Pons (tissue), 1 donor: ENCODE data around the gene CCDC57.

Experiments used
- DNase-seq: peaks from one replicate; pipeline ENCODE4 v3.0.0-alpha.2; 2016; ENCODE audit warnings: low spot score

CCDC57 gene

DNA sequence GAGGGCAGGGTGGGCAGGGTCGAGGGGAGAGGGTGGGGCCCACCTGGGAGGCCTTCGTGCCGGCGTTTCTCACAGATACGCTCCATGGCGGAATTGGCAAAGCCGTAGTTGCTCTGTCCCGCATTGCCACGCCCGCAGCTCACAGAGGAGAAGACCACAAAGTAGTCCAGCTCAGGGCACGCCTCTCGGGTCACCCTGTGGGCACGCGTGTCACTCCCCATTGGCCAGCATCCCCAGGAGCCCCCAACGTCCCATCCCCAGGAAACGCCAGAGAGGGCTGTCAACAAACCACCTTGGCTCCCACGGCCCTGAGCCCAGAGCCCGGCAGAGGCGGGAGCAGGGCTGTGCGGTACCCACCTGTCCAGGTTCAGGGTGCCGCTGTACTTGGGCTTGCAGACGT, 130.7 kb downstream of the CCDC57 start:
- no peak for DNase-seq

DNA sequence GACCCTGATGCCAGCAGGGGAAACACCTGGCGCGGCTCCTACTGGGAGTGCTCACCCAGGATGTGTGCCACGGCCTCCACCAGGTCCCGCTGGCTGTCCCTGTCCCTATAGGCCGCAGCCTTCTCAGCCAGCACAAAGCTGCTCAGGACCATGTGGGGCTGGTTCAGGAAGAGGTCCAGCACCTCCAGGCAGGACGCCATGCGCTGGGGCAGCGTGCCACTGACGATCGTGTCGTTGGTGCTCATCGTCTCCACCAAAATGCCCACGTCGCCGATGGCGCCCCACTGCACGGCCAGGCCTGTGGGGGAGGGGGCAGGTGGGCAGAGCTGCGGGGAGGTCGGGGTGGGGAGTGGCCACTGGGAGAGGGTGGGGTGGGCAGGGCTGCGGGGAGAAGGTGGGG, 131.1 kb downstream of the CCDC57 start:
- no peak for DNase-seq

DNA sequence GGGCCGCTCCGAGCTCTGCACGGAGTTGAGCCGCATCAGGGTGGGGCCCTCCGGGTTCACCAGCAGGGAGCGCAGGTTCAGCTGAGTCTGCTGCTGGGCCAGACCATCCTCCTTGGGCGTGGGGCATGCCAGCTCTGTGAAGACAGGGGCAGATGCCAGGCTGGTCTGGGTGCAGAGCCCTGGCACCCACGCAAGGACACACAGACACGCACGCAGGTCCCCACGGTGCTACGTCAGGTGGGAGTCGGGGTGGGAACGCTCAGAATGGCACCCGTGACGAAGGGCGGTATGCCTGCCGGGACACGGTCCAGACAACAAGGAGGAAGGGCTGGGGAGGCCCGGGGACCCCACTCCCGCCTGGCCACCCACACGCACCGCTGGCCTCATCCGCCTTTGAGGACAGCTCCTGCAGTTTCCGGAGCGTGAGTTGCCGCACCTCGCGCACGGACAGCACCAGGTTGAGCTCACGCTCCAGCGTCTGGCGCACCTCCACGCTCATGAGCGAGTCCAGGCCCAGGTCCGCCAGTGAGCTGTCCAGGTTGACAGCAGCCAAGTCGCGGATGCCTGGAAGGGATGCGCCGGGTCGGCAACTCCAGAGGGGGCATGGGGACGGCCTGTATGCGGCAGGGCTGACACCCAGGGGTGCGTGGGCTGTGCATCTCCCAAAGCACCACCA, 131.7 kb downstream of the CCDC57 start:
- no peak for DNase-seq

DNA sequence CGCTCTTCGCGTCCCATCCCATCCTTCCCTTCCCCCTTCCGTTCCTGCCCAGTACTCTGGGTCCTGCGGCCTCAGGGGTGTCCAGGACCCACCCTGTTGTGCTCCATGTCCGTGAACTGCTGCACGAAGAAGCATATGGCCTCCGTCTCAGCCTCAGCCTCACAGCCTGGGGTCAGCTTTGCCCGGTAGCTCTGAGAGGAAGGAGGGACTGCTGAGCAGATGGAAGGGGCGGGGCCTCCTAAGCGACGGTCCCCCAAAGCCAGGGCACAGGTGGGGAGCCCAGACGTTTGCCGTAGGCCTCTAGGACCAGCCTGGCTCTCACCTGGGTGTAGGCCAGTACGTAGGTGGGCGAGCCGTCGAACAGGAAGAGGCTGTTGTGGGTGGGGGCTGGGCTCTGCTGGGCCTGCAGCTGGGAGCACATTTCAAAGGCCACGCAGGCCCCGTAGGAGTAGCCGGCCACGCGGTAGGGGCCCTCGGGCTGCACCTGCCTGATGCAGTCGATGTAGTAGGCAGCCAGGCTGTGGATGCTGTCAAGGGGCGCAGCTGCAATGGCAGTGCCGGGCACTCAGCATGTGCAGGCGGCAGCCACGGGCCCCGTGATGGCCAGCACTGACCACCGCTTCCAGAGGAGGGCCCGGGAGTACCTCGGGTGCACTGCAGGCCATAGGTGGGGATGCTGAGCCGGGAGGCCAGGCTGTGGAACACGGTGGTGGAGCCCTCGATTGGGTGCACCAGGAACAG, 132.4 kb downstream of the CCDC57 start:
- DNase-seq, result no peak

DNA sequence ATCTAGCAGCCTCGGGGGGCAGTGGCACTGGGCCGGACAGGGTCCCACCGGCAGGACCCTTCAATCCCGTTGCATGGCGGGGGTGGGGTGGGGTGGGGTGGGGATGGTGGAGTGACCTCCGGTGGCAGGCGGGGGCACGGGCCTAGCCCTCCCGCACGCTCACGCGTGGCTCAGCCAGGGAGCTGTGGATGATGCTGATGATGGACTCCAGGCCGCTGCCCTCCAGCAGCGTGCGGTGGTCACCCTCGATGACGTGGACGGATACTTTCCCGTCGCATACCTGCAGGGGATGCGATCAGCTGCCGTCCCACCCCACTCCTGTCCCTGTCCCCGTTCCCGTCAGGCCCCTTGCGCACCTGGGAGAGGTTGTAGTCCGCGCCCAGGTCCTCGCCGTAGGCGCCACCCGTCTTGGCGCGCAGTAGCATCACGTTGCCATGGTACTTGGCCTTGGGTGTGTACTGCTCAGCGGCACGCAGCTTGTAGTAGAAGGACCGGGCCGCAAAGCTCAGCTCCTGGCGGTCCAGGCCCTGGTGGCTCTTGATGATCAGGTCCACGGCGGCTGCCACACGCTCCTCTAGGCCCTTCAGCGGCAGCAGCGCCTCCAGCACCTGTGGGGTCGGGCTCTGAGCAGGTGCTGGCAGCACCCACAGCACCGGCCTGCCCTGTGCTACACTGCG, 133.5 kb downstream of the CCDC57 start:
- DNase-seq, result no peak

DNA sequence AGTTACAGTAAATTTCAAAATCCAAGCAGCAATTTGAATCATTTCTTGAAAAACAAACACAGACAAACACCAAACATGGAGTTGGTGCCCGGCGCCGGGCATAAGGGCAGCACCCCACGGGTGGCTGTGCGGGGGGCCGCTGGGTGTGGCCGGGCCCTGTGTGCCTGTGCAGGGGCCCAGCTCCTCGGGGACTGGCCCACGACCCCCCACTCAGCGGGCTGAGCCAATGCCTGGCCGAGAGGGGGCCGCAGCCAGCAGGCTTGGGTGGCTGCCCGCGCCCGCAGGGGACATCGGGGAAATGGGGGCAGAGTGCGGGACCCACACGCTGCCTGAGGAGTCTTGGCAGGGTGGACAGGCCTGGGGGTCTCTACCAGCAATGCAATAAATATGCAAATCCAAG, 134.2 kb downstream of the CCDC57 start:
- no peak for DNase-seq

DNA sequence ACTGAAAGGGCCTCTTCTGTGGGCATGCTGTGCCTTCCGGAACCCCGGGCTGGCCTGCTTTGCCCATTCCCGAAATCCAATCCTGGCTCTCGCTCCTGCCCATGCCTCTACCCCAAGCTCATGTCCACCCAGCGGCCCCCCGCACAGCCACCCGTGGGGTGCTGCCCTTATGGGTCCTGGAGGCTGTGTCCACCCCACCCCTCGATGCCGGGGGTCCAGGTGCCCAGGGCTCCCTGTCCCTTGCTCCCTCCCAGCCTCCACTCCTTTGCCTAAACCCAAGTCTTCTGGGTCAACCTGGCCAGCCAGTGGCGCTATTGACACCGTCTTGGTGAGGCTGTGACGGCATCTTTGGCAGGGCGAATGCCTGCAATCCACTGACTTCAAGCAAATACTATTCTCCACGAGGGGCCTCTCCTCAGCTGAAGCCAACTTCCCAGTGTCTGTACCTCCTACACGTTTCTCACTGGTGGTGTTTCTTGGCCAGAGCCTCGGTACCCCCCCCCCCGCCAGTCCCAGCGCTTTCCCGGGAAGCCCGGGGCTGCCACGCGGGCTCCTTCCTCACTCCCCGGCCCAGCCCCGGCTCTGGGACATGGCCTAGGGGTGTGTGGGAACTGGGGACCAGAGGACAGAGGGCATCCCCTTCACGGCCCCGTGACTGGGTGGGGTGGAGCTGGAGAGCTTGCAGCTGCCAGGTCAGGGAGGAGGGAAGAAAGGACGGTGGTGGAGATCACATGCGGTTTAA, 134.9 kb downstream of the CCDC57 start:
- no peak for DNase-seq

DNA sequence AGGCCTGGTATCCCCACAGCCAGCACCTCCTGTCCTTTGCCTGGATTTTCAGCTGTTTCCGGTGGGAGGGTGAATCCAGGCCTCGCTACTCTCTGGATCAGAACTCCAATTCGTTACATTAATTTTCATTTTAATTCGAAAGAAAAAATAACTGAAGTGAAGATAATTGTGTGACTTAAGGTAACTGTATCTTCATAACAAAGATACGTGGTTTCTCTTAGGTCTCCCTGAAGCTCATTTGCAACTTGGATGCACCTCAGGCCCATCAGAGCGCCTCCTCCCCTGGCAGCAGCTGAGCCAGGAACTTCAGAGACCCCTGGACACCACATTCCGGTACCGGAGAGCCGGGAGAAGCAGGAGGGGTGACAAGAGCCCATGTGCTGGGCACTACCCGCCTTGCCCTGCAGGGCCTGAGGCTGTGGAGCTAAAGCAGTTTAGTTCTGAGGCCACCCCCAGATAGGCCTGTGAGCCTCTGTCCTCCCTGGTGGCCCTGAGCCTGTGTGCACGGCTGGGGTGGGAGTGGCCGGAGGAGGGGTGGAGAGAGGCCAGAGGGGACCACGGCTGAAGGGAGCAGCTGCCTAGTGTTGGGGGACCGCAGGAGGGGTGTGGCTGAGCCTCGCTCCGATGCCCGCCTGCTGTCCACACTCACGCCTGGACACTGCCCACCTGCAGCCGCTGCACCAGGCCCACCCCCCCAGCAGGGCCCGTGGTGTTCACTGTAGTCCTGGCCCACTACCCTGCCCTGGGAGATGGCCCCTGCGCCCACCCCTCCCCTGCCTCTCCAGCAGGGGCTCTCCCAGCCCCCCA, 135.7 kb downstream of the CCDC57 start:
- DNase-seq, result no peak

DNA sequence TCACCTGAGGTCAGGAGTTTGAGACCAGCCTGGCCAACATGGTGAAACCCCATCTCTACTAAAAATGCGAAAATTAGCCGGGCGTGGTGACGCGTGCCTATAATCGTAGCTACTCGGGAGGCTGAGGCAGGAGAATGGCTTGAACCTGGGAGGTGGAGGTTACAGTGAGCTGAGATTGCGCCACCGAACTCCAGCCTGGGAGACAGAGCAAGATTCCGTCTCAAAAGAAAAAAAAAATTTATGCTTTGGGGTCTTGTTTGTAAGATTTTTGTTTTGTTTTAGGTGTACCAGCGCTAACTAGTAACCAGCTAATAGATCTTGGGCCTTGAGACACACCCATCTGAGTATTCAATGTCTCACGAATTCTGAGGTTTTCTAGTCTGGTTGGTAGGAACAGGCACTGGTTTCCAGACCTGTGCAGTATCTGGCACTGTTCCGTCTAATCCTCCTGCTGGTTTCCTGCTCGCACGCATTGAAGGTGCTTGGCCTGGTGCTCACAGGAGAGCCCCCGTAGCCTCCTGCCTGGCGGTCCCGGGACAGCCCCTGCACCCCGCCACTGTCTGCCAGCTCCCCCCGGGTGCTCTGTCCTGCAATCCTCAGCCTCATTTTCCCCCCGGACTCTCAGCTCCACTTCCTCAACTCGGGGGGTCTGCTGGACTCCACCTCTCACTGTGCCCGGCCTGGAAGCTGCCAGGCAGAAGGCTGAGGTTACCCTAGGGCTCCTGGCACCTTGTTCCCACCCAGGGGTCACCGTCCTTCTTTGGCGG, 136.4 kb downstream of the CCDC57 start:
- DNase-seq, result no peak

DNA sequence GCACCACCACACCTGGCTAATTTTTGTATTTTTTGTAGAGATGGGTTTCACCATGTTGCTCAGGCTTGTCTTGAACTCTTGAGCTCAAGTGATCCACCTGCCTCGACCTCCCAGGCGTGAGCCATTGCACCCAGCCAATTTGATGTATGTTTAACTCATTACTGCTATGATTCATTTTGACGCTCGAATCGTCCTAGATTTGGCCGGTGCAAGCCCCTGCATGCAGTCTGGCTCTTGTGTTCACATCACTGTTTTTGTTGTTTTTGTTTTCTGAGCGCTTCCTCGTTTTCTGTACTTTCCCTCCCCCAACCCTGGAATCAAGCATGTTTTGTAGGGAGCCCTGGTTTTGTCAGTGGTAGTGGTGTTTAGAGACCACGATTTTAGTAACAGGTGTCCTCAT, 139.2 kb downstream of the CCDC57 start:
- DNase-seq, result no peak

DNA sequence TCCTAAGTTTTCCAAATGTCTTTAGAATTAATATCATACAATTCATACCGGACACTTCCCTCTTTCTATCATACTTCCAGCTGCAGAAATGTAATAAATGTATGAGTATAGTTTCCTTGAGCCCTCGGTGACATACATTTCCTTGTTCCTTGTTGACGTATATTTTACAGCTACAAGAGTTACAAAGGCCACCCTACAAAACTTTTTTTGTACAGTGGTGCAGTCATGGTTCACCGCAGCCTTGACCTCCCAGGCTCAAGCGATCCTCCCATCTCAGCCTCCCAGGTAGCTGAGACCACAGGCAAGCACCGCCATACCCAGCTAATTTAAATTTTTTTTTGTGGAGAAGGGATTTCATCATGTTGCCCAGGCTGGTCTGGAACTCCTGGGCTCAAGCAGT, 139.8 kb downstream of the CCDC57 start:
- DNase-seq, result no peak

DNA sequence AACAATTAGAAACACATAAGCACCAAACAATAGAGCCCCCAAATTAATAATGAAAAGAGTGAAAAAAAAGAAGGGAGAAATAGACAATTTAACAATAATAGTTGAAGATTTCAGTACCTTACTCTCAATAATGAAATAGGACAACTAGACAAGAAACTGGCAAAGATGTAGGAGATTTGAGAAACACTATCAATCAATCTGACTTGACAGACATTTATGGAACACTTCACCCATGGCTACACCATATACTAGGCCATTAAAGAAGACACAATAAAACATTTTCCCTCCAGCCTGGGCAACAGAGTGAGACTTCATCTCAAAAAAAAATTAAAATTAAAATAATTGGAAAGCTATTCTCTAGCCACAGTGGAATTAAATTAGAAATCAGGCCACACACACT, 142.0 kb downstream of the CCDC57 start:
- DNase-seq, result no peak

DNA sequence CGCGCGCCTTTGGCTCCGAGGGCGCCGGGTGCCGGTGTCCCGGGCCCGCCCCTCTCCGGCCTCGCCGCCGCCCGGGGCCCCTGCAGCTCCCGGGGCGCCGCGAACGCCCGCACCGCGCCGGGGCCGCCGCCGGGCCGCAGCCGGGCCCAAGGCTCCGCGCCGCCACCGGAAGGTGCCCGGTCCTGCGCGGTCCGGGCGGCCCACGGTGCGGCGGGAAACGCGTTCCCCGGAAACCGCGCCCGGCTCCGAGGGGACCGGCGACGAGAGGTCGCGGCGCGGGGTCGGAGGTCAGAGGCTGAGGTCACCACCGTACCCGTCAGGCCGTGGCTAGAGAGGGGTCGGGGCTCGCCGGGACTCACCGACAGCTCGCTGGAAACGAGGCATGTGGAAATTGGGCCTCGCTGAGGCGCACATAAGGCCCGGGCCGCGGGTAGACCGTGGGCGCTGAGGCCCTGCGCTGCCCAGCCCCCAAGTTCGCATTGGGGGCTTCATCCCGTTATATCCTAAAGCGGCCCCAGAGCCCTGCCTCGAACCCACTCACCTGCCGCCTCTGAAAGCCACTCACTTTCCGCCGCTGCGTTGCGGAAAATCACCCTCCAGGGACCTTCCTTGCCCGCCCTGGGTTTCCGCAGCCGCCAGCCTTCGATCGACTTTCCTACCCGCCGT, 146.9 kb downstream of the CCDC57 start, which contains the start of gene DUS1L:
TSS of gene DUS1L (minus strand) at position 167 of the 666 bp plus-strand sequence. CDS start 745 bp downstream, outside the sequence.
- DNase-seq, result no peak

DNA sequence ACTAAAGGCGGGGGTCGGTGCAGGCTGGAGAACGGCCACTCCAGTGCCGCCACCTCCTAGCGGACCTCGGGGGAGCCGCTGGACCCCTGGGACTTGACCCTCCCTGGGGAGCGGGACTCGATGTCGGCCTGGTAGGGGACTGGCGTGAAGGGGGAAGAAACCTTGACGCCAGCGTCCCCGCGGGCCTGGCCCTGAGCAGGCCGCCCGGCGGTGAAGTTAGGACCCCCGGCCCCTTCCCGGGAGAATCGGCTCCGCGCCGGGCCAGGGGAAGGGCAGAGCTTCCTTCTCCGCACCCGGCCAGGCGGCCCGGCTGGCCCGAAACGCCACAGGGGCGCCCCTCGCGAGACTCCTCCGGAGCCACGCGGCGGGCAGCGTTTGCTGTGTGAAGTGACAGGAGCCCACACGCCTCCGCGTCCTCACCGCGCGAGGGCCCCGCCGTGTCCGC, 147.4 kb downstream of the CCDC57 start:
- DNase-seq, result no peak

DNA sequence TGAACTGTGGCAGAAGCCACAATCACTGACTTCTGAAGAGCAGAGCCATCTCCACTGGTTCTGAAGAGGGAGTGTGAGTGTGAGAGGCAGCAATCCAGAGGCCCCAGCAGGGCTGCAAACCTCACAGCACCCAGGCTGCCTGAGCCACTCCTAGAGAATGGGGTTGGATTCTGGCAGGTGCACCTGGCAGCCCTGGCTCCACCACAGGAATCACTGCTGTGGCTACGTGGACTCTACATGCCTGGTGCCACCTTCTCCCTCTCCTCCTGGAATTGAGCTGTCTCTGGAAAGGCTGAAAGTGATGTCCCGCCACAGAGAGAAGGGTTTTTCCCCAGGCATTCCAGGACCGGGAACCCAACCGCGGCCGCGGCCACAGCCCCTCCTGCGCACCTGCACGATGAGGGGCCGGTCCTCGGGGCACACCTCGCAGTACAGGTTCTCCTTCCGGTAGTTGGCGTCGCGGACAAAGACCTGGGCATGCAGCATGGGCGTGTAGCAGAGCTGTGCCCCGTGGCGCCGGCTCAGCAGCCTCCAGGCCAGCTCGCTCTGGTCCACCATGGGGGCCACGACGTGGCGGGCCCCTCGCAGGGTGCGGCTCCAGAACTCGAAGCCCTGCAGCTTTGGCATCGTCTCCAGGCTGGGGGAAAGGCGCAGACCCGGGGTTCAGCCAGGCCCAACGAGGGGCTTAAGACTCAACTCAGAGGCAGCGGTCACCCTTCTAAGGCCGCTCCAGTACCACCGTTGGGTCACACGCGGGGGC, 148.0 kb downstream of the CCDC57 start:
- DNase-seq, result no peak

DNA sequence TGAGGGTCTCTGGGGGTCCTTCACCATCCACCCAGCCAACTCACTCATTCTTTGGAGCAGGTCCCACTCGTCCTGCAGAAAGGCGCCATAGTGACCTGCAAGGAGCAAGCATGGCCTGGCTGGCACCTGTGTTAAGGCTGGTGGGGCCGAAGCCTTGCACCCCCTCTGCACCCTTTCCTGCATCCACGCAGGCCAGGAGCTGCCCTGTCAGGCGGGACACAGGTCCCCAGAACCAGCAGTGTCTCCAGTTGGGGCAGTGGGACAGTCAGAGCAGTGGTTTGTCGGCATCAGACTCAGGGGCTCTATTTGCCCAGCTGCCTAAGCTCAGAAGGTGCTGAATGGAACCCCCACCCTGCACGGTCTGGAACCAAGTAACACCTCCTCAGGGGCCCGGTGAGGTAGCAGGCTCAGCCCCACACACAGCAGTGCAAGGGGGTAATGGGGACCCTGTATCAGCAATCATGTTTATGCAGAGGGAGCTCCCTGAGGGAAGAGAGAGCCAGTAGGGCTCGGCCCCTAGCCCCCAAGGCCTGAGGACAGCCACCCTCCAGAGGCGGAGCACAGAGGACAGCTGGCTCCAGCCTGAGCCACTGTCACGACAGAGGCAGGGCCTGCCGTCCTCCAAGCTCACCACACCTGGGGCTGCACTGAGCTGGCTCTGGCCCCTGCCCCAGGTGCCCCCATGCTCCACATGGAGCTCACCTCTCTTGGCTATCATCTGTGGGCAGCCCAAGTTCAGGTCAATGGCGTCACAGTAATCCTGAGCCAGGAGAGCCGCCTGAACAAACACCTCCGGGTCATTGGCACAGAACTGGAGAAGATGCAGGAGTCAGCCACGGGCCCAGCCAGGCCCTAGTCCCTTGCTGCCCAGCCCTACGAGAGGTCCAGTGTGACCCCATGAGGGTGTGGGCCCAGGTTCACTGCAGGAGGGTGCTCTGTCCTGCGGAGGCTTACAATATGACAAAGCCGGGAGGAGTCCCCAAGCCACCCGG, 148.9 kb downstream of the CCDC57 start:
- DNase-seq, result no peak

DNA sequence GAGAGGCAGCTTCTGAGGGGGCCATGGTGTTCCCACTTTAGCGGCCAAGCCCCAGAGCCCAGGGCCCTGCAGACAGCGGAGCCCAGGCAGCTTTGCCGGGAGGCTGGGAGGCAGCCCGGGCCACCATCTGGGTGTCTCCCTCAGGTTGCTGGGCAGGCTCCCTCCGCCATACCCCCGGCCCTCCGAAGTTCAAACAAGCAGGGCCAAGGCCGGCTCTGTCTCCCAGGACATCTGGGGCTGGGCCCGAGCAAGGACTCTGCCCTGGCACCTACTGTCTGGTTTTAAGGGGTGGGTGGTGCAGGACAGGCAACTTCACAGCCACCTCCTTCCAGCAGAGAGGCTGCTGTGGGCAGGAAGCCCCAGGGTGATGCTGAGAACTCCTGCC, 149.7 kb downstream of the CCDC57 start:
- DNase-seq, result no peak
